Smooth muscle cell (in vitro differentiated cells): ENCODE results near the gene PPP1R36. TPM values are rescaled to one million over a fixed set of nuclear protein-coding genes. Genes with fewer than 3 reads are reported as not detected.

Source experiments
- DNase-seq: peaks from one replicate; lab custom pipeline; 2025; ENCODE audit not compliant: unreplicated experiment; lab: John Stamatoyannopoulos, UW
- H2AFZ ChIP-seq: fragments of 200-600 bp; sonication (generic); 2 replicates; pipeline ENCODE4 v1.6.0; 2016; ENCODE audit warnings: antibody characterized with exemption, low read depth, mild to moderate bottlenecking
- H3F3A ChIP-seq: fragments of 200-600 bp; sonication (generic); 2 replicates; pipeline ENCODE4 v1.6.0; 2017; ENCODE audit warnings: antibody characterized with exemption, low read depth
- H3K27ac ChIP-seq: fragments of 200-600 bp; sonication (generic); 2 replicates; pipeline ENCODE4 v1.5.1; 2016; ENCODE audit warnings: low read depth, mild to moderate bottlenecking
- H3K27me3 ChIP-seq: fragments of 200-600 bp; sonication (generic); 2 replicates; pipeline ENCODE4 v1.6.1; 2016; ENCODE audit warnings: low read depth, mild to moderate bottlenecking
- H3K36me3 ChIP-seq: fragments of 200-600 bp; sonication (generic); 2 replicates; pipeline ENCODE4 v1.5.1; 2016; ENCODE audit warnings: low read depth
- H3K4me1 ChIP-seq: fragments of 200-600 bp; sonication (generic); 2 replicates; pipeline ENCODE4 v1.5.1; 2016; ENCODE audit warnings: low read depth
- H3K4me2 ChIP-seq: fragments of 200-600 bp; sonication (generic); 2 replicates; pipeline ENCODE4 v1.6.0; 2016; ENCODE audit warnings: mild to moderate bottlenecking
- H3K4me3 ChIP-seq: fragments of 200-600 bp; sonication (generic); 2 replicates; pipeline ENCODE4 v1.5.1; 2016; ENCODE audit warnings: mild to moderate bottlenecking
- H3K79me2 ChIP-seq: fragments of 200-600 bp; sonication (generic); 2 replicates; pipeline ENCODE4 v1.6.0; 2016; ENCODE audit warnings: low read depth, mild to moderate bottlenecking
- H3K9ac ChIP-seq: fragments of 200-600 bp; sonication (generic); 2 replicates; pipeline ENCODE4 v1.6.0; 2016; ENCODE audit warnings: low read depth
- H3K9me3 ChIP-seq: fragments of 200-600 bp; sonication (generic); replicated peaks from 2 replicates; pipeline ENCODE4 v1.5.1; 2016; ENCODE audit warnings: low read depth
- H4K20me1 ChIP-seq: fragments of 200-600 bp; sonication (generic); 2 replicates; pipeline ENCODE4 v1.6.0; 2016; ENCODE audit warnings: low read depth
- WGBS: methylation state at CpG from one replicate; pipeline ENCODE4 v1.1.7; 2016; ENCODE audit warnings: low lambda C conversion rate; 5-methylcytosine and 5-hydroxymethylcytosine counted together
- polyA plus RNA-seq: library from polyadenylated mRNA; unstranded; fragments of >200 nt; fragmentation: Nextera tagmentation; extraction: Ambion mirVana; gene quantifications from 2 replicates; pipeline ENCODE4 v1.2.1, GENCODE V29; 2016
- total RNA-seq: library from RNA; depleted of rRNA; stranded (reverse); fragments of >200 nt; gene quantifications from 2 replicates; pipeline ENCODE4 v1.2.3, GENCODE V29; 2014
- TF ChIP-seq, protein P1 (sequence below): fragments of 200-600 bp; sonication (generic); IDR thresholded peaks from 2 replicates; pipeline ENCODE4 v1.5.1; 2017; ENCODE audit warnings: borderline replicate concordance, mild to moderate bottlenecking, antibody characterized with exemption; ENCODE audit not compliant: insufficient read depth, poor library complexity, severe bottlenecking

The PPP1R36 gene
- total and polyA plus RNA-seq, 2 experiments from 2014 or later = 1.9 to 2.2 TPM

DNA sequence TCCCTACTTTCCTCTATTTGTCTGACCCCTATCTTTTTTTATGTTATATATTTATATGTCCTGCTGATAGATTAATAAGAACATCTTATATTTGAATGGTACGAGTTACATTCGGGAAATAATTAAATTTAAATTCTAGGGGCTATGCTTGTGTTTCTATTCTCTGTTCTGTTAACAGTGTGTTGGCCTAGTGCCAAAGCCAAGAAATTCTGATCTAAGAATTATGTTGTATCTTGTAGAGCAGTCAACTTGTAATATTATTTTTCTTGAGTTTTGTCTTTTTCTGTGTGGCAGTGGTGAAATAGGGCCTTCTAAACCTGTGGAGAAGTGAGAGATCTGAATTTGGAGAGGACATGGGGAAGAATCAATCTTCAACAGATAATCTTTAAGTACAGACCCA, 18.2 kb upstream of the PPP1R36 start:
- Histone ChIP-seq H3K4me2 (no peak overlapping the region), H3K79me2 (peaks cover 7% of the 10 kb centered on the region), H3K9me3 (no peaks in the 10 kb centered on the region), H3F3A (peaks cover 24% of the 10 kb centered on the region), H3K36me3 (no peaks in the 10 kb centered on the region), H2AFZ (no peak overlapping the region), H3K9ac (no peak overlapping the region), H3K4me1 (peaks cover 3% of the 10 kb centered on the region), H3K4me3 (no peak overlapping the region), H4K20me1 (peaks cover 8% of the 10 kb centered on the region), H3K27me3 (no peaks in the 10 kb centered on the region), H3K27ac (no peak overlapping the region)
- TF ChIP-seq, protein P1, sequence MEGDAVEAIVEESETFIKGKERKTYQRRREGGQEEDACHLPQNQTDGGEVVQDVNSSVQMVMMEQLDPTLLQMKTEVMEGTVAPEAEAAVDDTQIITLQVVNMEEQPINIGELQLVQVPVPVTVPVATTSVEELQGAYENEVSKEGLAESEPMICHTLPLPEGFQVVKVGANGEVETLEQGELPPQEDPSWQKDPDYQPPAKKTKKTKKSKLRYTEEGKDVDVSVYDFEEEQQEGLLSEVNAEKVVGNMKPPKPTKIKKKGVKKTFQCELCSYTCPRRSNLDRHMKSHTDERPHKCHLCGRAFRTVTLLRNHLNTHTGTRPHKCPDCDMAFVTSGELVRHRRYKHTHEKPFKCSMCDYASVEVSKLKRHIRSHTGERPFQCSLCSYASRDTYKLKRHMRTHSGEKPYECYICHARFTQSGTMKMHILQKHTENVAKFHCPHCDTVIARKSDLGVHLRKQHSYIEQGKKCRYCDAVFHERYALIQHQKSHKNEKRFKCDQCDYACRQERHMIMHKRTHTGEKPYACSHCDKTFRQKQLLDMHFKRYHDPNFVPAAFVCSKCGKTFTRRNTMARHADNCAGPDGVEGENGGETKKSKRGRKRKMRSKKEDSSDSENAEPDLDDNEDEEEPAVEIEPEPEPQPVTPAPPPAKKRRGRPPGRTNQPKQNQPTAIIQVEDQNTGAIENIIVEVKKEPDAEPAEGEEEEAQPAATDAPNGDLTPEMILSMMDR = no peak
- 98% methylated on average over 2 of the region's 2 CpGs for WGBS
- DNase-seq = no peak

DNA sequence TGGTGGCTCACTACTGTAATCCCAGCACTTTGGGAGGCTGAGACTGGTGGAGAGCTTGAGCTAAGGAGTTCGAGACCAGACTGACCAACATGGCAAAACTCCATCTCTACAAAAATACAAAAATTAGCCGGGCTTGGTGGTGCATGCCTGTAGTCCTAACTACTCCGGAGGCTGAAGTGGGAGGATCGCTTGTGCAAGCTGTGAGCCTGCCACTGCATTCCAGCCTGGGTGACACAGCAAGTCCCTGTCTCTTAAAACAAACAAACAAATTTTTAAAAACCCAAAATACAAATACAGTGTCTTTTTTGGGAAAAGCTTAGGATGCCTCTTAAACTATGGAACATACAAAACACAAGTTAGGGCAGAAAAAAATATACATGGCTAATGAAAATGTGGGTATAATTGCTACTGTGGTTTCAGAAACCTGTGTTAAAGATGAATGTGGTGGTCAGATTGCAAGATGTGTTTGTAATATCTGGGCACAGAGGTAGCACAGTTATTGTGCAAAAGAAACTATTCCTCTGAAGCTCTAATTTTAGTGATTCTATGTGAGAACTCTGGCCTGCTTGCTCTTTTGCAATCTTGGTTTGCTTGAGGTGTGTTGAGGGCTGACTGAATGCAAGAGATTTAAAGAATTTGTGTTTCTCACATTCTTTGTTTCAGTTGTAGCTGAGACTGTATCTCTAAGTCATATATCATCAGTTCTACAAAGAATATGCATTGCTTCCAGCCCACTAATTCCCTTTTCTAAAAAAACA, 13.1 kb upstream of the PPP1R36 start:
- H3K4me2 ChIP-seq = peak overlapping the region; percentile 45
- no peaks in the 10 kb centered on the region for H3K9me3 ChIP-seq
- H3K79me2 ChIP-seq = no peaks in the 10 kb centered on the region
- no peak for DNase-seq
- H3K27me3 ChIP-seq = no peaks in the 10 kb centered on the region
- H3K27ac ChIP-seq = peak overlapping the region; percentile 60
- H3K36me3 ChIP-seq = no peaks in the 10 kb centered on the region
- H4K20me1 ChIP-seq = no peaks in the 10 kb centered on the region
- peaks cover 12% of the 10 kb centered on the region for H3K4me1 ChIP-seq
- 32% methylated on average over 4 of the region's 4 CpGs for WGBS
- TF ChIP-seq, protein P1 = no peak
- H2AFZ ChIP-seq = no peak overlapping the region
- H3K9ac ChIP-seq = no peak overlapping the region
- peaks cover 25% of the 10 kb centered on the region for H3F3A ChIP-seq
- H3K4me3 ChIP-seq = no peak overlapping the region

DNA sequence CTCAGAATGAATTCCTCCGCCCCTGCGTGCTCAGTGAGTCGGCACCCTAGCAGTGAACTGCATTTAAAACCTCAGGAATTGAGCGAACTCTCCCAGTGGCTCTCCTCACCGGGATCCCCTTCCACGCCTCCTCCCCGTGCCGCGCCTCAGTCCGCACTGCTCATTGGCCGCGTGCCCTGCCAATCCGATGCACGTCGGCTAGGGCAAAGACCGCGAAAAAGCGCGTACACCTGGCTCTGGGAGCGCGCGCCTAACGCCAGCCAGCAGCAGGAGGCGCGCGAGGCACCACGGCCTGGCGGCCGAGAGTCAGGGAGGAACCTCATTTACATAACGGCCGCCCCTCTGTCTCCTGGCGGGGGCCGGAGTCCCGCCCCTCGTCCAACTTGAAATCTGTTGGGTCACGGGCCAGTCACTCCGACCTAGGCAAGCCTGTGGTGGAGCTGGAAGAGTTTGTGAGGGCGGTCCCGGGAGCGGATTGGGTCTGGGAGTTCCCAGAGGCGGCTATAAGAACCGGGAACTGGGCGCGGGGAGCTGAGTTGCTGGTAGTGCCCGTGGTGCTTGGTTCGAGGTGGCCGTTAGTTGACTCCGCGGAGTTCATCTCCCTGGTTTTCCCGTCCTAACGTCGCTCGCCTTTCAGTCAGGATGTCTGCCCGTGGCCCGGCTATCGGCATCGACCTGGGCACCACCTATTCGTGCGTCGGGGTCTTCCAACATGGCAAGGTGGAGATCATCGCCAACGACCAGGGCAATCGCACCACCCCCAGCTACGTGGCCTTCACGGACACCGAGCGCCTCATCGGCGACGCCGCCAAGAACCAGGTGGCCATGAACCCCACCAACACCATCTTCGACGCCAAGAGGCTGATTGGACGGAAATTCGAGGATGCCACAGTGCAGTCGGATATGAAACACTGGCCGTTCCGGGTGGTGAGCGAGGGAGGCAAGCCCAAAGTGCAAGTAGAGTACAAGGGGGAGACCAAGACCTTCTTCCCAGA, 9.3 kb upstream of the PPP1R36 start, which contains the start of gene HSPA2:
HSPA2 (plus strand) TSS at position 534 of the 995 bp plus-strand sequence; CDS start at position 643, 109 bp downstream.
- TF ChIP-seq, protein P1 = peak; percentile 47

More for the DNA sequence above, 9.3 kb upstream of the PPP1R36 start, which contains the start of gene HSPA2:
- Histone ChIP-seq H2AFZ (peak within 1 kb of the TSS; percentile 45), H3K79me2 (no peaks in the 10 kb centered on the region), H3K9me3 (no peaks in the 10 kb centered on the region), H3K4me1 (peaks cover 23% of the 10 kb centered on the region), H3K4me3 (peak within 1 kb of the TSS; percentile 51), H3K4me2 (peak within 1 kb of the TSS; percentile 78), H3K27me3 (no peaks in the 10 kb centered on the region), H4K20me1 (no peaks in the 10 kb centered on the region), H3K36me3 (no peaks in the 10 kb centered on the region), H3K27ac (peak within 1 kb of the TSS; percentile 79), H3K9ac (peak within 1 kb of the TSS; percentile 74), H3F3A (peaks cover 17% of the 10 kb centered on the region)
- 50% methylated on average over 79 of the region's 79 CpGs for WGBS
- peak; percentile 78 for DNase-seq
